ENCODE measurements around the gene MUC13.

MUC13 gene

GRCh38 chr3:124862006-124862405 lies 72.5 kb downstream of the MUC13 start:
- no peak for DNase-seq

- DNase-seq, result no peak
Observed at GRCh38 chr3:124861041-124861440, 73.5 kb downstream of the MUC13 start.

- DNase-seq, result no peak
Observed at GRCh38 chr3:124860599-124860998, 74.0 kb downstream of the MUC13 start.

DNA sequence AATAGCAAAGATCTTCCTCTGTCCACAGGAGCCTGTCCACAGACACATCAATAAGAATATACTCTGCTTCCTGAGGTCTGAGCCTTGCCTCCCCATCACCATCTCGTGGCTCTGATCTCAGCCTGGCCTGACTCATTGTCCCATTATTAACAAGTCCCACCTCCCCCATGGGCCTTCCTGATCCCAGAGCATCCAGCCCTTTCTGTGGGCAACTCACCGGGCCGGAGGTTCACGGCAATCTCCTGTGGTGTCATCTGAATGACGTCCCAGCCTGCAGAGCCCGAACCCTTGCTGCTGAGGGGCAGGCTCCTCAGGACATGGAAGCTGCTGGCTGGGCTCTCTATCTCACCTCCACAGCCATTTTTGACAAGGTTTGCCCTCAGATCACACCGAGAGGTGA lies 75.5 kb downstream of the MUC13 start:
- DNase-seq, result no peak

GRCh38 chr3:124858275-124858674 lies 76.3 kb downstream of the MUC13 start:
- no peak for DNase-seq

DNA sequence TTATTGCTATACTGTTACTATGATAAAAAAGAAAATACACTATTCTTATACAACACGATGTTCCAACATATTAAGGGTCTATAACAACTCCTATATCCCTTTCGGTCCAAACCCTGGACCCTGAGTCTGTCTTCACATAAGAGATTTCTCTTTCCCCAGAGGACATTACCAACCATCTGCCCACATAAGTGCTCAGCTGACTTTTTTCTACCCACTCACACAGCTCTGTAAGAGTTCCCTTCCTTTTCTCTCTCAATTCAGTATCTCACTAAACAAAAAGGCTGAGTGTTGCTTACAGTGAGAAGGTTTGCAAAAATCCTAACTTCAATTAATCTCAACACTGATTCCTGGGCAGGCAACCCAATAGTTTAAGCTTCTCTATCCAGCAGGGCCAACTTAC lies 77.9 kb downstream of the MUC13 start:
- no peak for DNase-seq

Data from stimulated activated CD8-positive, alpha-beta memory T cell treated with anti-CD3 and anti-CD28 coated beads, Interleukin-4, amount 100 ng/mL, for 48 hours (primary cell).